GM19372 (cell line): ENCODE data around the gene PGC.

Experiments used
- ATAC-seq: cut with Tn5 transposase; IDR thresholded peaks from one replicate; pipeline ENCODE4 v1.9.1; 2021; ENCODE audit warnings: mild to moderate bottlenecking, low read depth, moderate library complexity; ENCODE audit not compliant: unreplicated experiment

The PGC gene

DNA sequence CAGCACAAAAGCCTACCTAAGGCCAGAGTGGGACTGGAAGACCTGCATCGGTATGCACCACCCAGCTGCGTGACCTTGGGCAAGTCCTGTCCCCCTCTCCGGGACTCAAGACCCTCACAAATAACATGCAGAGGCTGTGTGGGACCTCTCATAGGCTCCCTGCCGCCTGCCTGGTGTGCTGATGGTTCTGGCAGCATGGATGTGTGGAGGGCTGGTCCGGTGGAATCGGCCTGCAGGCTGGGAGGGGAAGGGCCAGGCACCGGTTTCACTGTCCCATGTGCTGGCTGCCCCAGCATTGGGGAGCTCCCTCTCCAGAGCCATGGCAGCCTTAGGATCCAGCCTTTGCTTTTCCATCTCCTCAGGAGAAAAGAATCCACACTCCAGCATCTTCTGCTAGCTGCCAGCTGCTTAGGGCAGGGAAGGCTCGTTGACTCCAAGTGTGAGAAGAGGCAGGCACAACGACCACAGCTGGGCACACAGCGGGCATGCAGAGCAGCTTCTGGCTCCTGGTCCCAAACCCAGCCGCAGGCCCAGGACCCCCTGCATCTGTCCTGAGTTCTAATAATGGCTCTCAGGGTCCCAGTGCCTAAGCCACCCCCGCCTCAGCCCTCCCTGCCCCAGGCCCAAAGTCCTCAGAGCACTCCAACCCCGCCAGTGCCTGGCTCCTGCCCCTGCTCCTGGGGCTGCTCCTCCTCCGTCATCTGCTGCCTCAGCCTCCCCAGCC, 44.3 kb downstream of the PGC start:
- ATAC-seq: no peak

DNA sequence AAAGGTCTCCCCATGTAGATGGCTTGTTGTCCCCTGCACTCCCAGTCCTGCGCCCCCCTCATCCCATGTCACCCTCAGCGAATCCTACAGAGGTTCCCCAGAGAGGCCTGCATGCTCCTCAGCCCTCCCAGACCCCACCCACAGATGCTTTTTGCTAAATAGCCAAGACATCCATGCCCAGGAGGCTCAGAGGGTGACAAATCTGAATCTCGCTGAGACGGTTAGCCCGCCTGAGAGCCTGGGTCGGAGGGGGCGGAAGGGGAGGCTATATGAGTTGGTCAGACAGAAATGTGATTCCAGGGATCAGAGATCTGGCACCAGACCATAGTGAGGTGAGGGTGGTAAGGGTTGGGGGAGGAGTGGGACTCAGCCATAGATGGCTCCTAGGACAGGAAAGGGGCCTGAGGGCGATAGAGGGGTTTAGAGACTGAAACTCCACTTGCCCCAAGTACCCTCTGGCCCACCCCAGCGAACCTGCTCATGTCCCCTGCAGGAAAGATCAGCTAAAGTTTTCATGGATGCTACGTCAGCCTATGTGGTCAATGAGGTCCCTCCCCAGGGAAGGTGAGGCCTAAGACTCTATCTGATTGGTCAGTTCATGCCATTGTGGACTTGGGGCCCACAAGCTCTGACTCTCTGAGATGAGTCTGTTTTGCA, 45.0 kb downstream of the PGC start:
- ATAC-seq: no peak

DNA sequence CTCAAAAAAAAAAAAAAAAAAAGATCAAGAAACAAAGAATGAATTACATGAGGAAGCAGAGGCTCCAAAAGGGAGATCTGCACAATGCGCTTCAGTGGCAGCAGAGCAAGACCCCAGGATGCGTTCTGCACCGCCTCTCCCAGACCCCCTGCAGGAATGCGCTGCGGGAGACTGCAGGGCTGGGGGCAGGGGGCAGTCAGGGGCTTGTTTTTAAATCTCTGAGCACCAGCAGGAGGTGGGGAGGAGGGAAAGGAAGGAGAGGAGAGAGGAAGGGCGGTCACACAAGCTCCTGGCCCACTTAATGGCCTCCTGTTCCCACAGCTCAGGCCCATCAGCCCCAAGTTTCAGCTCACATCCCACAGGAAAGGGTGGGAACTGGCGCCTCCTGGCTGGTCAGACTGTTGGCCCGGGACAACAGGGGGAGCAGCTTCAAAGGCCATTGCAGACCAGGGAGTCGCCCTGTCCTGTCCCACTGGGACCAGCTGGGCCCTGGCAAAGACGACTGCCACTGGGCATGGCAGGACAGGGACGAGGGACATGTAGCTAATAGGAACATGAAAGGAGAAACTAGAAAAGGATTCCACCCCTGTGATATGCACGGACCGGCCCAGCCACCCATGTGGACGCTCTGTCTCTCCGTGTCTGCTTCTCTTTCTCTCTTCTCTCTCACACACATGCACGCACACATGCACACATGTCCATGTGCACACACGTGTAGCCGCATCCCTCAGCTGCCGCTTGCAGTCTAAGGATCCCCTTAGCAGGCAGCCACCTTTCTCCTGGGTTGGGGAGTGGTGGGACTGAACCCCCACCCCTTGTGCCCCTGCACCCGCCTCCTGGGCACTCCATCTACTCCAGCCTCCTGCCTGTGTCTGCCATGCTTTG, 46.5 kb downstream of the PGC start:
- no peak for ATAC-seq

GRCh38 chr6:41699063-41699462, 48.1 kb downstream of the PGC start:
- ATAC-seq: no peak

DNA sequence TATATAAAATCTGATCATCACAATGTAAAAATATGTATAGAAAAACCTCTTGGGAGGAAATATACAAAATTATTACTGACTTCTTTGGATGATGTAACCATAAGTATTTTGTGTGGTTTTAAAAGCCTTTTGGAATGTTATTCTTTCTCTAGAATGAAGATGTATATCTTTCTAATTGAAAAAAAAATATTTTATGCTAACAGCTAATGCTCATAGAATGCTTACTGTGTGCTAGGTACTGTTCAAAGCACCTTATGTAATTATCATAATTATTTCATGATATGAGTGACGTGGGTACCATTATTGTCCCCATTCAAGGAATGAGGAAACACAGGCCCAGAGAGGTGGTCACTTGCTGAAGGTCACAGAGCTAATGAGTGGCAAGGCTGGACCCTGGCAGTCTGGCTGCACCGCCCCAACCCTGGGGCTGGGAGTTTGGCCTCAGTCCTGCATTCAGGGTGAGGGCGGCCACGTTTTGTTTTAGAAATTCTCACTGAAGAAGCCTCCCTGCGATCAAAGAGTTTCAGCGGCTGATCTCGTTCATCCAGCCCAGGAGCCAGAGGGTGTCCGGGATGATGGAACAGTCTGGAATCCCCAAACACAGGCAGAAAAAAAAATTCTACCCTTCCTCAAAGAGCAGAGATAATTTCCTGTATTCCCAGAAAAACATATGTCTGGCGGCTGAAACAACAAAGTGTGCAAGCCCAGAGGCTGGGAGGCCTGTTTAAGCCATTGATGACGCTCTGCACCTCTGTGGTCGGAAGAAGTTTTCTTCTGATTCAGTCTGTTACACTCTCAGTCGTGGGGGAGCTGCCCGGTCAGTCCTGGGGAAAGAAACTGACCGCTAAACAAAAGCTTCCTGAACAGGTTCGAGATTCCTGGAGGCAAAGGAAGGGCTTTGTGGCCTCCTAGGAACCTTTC, 49.1 kb downstream of the PGC start:
- ATAC-seq: no peak

GRCh38 chr6:41696788-41697187, 50.4 kb downstream of the PGC start:
- ATAC-seq: no peak

DNA sequence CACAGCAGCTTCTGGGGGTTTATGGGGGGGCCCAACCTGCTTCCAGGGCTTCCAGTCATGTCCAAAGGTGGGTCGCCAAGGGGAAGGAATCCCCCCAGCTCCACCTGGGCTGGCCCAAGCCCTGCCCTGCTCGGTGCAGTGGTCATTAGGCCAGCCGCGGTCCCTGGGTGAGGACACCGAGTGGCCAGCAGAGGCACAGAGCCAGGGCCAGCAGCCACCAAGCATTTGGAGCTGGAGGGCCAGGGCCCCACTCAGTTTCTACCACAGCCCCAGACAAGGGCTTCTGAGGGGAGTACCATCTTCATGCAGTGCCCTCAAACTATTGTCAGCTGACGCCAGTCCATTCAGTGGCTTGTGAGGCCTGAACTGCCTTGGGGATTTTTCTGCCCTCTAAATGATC, 51.4 kb downstream of the PGC start:
- ATAC-seq: no peak

GRCh38 chr6:41694815-41695526, 52.2 kb downstream of the PGC start:
- no peak for ATAC-seq

DNA sequence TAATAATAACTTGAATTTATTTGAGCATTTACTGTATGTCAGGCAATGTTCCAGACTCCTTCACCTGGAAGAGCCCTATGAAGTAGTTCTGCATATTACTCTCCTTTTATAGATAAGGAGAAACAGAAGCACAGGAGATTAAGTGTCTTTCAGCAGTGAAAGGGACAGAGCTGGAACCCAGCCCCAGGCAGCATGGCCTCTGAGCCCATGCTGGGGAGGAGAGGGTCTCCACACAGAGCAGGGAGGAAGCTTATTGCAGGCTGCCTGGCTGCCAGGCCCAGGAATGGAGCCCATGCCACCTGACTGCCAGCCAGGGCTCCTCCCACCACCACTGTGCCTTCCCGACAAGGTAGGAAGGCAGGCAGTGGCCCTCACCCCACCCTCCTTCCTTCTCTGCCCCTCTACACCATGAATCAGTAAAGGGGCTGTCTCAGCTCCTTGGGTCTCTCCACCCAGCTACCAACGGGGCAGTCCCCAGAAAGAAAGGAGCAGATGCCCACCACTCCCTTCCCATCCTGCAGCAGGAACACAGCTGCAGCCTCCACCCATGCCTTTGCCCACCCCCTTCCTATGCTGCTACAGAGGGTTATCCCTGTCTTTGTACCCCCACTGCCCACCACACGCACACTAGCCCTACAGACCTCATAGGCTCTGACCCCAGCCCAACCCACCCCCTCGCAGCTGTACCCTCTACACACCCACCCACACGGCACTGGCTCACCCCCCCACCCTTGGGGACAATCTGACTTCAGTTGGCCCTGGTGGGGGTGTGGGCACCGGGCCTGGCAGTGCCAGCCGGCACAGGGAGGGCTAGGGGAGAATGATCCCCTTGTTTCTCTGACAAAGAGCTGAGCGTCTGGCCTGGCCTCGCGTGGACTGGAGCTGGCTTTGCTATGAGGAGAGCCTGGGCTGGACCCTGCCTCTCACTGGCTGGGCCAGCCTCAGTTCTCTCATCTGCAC, 53.6 kb downstream of the PGC start:
- no peak for ATAC-seq

DNA sequence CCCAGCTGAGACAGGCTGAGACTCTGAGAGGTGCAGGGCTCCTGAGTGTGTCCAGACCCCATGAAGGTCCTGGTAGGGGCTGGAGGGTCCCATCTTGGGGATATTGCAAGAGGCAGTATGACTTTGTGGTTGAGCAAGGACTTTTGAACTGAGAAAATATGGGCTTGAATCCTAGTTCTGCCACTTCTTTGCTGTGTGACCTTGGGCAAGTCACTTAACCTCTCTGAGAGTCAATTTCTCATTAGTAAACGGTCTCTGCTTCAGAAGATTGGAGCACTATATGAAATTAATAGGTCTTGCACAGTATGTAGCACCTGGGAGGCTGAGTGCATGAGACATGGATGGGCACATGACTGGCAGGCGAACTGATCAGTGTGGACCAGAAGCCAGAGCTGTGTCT, 54.5 kb downstream of the PGC start:
- no peak for ATAC-seq

DNA sequence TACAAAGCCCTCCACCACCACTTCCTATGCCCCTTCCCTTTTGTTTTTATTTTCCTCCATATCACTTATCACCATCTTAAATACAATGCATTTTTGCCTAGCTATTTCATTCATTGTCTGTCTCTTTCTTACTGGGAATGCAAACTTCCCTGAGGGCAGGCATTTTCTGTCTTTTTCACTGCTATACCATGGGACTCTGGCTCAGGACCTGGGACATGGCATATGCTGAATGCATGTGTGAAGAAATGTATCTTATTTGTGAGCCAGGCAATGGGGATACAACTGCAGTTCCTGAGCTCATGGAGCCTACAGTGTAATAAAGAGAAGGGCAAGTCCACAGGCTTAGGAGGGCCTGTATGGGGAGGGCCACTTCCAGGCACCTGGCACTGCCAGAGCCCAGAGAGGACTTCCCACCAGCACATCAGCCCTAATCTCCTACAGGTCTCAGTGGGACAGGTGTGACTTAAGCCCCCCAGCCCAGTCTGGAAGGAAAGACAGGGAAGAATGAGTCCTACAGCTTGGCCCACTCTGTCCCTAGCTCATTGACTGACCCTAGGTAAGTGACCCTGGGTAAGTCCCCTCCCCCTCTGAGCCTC, 55.0 kb downstream of the PGC start:
- ATAC-seq: no peak

- ATAC-seq: no peak
These were observed 55.6 kb downstream of the PGC start for GRCh38 chr6:41691426-41692079.

- ATAC-seq: no peak
These were observed 56.5 kb downstream of the PGC start for GRCh38 chr6:41690541-41691330.

GRCh38 chr6:41689171-41690008, 57.8 kb downstream of the PGC start:
- ATAC-seq: no peak

GRCh38 chr6:41688256-41688965, 58.8 kb downstream of the PGC start:
- no peak for ATAC-seq
